ENCODE measurements around the gene EFCAB8.

EFCAB8 gene

DNA sequence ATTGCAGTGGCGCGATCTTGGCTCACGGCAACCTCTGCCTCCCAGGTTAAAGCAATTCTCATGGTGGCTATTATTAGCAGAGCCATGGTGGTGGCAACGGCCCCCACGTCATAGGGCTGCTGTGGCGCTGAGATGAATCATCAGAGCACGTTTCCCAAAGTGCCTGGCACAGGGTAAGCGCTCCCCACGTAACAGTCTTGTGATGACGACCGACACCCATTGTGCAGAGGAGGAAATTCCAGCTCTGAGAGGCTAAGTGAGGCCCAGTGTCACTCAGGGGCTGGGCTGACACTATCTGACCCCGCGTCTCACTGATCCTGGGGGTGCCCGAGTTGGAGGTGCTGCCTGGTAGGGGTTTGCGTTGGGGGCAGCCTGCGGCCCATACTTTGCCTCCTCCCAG, 129.3 kb downstream of the EFCAB8 start:
- TF ChIP-seq CTCF (IDR thresholded peaks at IDR 0.05; ENCODE audit: insufficient read depth, missing control alignments): no peak
- FAIRE-seq (no peak), DNase-seq (ENCODE audit: insufficient read length, low spot score) (no peak)

DNA sequence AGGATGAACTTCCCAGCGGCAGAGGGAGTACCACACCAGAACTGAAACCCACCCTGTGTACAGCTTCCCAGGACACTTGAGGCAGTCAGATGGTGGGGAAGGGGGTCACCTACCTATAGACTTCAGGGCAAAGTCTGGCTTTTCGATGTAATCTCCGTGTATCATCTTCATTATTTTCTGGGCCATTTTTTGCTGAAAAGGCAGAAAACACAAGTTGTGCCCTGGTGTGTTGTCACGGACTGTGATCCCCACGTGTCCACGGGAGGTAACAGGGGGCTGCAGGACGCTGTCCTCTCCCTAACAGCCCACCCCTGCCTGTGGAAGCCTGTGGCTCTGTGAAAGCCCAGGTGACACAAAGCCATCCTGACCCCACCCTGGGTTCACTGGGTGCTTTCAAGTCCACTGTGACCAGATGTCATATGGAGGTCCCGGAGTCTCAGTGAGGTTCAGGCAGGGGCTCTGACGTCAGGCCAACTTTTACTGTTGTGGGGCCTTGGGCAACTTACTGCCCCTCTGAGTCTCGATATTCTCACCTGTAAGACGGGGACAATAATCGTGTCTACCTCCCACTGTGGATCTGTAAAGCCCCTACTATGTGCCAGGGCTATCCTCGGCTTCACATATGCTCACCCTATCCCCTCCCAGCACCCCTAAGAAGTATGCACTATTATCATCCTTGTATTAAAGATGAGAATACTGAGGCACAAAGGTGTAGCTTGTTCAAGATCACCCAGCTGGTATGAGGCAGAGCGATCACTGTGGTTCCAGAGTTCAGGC, 131.0 kb downstream of the EFCAB8 start:
- FAIRE-seq (no peak), DNase-seq (ENCODE audit: insufficient read length, low spot score) (no peak)
- TF ChIP-seq CTCF (IDR thresholded peaks at IDR 0.05; ENCODE audit: insufficient read depth, missing control alignments): no peak

DNA sequence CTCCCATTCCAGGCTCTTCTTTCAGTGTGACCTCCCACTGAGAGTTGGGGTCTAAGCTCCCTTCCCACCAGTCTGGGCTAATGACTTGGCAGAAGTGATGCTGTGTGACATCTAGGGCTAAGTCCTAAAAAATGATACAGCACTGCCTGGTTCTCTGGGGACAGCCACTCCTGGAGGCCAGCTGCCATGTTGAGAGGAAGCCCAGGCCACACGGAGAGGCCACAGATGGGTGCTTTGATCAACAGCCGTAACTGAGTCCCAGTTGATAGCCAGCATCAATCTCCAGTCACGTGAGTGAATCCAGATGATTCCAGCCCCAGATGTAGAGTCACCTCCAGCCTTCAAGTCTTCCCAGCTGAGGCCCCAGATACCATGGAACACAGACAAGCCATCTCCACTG, 131.7 kb downstream of the EFCAB8 start:
- FAIRE-seq (no peak), DNase-seq (ENCODE audit: insufficient read length, low spot score) (no peak)
- TF ChIP-seq CTCF (IDR thresholded peaks at IDR 0.05; ENCODE audit: insufficient read depth, missing control alignments): no peak

GRCh38 chr20:32991383-32991782, 132.7 kb downstream of the EFCAB8 start:
- DNase-seq (ENCODE audit: insufficient read length, low spot score): no peak
- no peak for FAIRE-seq
- TF ChIP-seq CTCF (IDR thresholded peaks at IDR 0.05; ENCODE audit: insufficient read depth, missing control alignments): no peak

DNA sequence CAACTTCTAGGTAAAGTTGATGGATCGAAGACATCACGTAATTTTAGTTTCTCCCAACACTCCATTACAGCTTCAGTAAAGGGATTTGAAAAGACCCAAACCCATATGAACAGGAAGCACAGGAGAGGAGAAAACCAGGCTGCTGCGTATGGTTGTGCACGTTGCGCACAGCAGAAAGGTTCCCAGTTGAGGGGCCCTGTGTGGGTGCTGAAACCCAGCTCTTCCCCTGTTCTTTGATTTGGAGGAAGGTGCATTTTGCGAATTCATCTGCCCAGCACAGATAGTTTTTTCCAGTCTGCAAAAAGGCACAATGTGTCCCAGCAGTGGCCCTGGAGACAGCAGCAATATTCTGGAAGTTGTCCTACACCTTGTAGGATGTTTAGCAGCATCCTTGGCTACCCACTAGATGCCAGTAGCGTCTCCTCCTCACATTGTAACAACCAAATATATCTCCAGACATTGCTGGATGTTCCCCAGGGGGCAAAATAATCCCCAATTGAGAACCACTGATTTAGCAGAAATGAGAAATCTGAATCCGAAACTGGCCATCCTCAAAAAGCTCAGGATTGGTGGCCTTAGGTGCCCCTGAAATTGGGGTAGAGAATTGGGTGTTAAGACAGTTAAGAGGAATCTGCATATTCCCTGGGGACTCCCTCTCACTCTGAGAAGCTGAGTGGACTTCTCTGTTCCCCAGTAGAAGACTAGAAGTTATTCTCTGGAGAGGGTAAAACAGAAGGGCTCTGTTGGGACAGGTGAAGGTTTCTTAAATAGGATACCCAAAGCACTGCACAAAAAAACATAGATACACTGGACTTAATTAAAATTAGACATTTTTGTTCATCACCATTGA, 133.3 kb downstream of the EFCAB8 start:
- DNase-seq (ENCODE audit: insufficient read length, low spot score) (no peak), FAIRE-seq (no peak)
- no peak for TF ChIP-seq CTCF (IDR thresholded peaks at IDR 0.05; ENCODE audit: insufficient read depth, missing control alignments)

GRCh38 chr20:32993496-32994050, 134.8 kb downstream of the EFCAB8 start:
- FAIRE-seq (no peak), DNase-seq (ENCODE audit: insufficient read length, low spot score) (no peak)
- no peak for TF ChIP-seq CTCF (IDR thresholded peaks at IDR 0.05; ENCODE audit: insufficient read depth, missing control alignments)

Measured in D721Med (cell line).